HG02610 (cell line): Measurements from ENCODE around the gene FAR2.
A peak's percentile ranks its signal among the peaks of the same experiment; 100 is the strongest.
"Not testable (repeated sequence)": the region's sequence is repeated elsewhere in the genome, so short reads cannot be mapped to it uniquely, and the experiment has no call there.

ENCODE experiments used
- ATAC-seq: cut with Tn5 transposase; IDR thresholded peaks from one replicate; pipeline ENCODE4 v1.9.1; 2021; ENCODE audit warnings: mild to moderate bottlenecking, moderate library complexity; ENCODE audit not compliant: unreplicated experiment

Gene FAR2

DNA sequence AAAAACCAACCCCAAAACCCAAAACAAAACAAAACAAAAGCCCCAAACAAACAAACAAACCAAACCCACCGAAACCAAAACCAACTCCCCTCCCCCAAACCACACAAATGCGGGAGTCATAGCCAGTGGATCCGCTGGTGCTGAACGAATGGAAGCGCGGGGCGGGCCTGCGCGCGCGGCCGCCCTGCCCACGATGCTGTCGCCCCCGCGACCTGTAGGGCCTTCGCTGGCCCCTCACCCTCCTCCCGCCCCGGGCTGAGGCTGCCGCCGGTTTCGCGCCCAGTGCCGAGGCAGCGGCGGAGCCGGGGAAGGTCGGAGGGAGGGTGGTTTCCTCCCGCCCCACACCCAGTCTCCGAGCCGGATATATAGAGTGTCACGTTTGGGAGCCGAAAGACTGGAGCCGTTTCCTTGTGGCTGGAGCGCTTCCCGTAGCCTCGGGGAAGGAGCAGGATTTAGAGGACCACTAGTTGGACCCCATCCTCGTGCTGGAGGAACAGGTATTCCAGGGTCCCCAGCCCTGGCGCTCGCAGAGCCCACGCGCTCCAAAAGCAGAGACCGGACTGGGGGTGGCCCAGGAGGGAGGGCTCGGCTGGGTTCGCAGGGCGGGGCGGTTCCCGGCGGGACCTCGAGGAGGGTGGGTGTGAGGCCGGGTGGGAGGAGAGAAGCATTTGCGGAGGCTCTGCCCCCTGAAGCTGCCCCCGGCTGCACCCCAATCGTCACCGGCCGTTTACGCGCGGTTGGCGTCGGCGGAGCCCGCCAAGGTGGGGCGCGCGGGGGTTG is at the start of gene FAR2:
TSS of gene FAR2 (plus strand) at position 368 of the 780 bp plus-strand sequence. CDS start 121,172 bp downstream, outside the sequence.
- ATAC-seq = peak; percentile 47

DNA sequence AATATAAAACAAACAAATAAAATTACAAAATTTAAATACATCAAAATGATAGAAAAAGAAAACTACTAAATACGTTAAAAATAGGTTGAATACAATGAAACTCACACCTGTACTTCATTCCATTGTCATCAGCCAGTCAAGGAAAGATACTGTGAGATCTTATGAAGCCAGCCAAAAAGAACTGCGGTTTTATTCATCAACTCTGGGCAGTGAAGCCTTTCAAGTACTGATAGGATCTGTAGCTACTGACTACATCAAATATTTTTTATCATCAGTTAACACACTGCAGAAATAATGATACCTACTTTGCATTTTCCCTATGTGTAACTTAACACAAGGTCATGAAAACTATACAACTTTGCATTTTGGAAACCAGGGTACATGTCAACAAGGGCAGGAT is 46.3 kb upstream of the FAR2 start:
- no peak for ATAC-seq

DNA sequence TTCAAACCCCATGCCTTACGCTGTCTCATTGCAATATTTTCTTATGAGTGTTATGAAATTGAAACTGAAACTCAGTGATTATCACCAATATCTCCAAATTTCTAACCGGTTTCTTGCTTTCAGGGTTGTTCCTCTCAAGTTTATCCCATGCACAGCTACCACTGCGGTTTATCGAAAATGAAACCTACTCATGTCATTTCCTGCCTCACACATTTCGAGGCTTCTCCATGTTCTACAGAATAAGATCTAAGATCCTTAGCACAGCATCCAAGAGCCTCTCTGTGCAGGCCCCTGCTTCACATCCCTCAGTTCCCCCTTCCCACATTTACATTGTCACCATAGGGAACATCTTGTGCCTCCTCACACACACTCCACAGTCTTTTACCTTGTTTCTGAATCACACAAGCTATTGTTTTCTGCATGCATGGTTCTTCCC is 45.5 kb upstream of the FAR2 start:
- ATAC-seq = peak; percentile 96

DNA sequence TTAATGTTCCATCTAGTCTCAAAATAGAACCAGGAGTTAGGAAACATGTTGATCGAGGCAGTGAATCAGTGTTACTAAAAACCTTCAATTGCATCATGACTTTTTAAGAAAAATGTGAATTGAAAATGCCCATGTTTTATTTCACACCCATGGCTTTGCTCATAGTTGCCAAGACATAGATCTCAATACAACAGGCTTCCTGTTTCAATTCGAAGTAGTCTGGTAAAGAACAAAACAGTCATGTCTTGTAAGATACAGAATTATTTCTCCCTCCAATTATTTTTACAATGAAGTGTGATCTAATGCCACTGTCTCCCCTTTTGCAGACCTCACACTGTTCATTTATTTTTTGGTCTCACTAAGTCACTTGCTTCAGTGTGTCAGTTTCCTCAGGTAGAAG is 44.6 kb upstream of the FAR2 start:
- ATAC-seq = no peak

DNA sequence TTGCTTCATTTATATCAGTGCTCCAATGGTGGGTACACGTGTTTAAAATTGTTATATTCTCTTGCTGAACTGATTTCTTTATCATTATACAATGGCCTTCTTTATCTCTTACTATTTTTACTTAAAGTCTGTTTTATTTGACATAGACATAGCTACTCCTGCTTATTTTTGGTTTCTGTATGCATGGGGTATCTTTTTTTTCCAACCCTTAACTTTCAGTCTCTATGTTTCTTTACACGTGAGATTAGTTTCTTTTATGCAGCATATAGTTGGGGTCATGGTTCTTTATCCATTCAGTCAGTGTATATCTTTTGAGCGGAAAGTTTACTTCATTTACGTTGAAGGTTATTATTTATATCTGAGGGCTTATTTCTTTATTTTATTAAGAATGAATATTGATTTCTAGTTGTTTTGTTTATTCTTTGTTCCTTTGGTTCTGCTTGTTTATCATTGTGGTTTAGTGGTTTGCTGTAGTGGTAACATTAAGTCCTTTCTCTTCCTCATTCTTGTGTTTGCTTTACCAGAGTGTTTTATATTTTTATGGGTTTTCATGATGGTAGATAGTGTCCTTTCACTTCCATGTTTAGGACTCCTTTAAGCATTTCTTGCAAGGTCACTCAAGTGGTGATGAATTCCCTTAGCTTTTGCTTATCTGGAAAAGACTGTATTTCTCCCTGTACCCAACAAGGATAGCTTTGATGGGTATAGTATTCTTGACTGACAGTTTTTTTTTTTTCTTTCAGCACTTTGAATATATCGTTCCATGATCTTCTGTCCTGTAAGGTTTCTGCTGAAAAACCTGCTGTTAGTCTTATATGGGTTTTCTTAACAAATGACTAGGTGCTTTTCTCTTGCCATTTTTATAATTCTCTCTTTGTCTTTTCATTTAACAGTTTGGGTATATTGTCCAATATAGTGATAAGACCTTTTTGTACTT is 38.3 kb upstream of the FAR2 start:
- ATAC-seq = no peak

DNA sequence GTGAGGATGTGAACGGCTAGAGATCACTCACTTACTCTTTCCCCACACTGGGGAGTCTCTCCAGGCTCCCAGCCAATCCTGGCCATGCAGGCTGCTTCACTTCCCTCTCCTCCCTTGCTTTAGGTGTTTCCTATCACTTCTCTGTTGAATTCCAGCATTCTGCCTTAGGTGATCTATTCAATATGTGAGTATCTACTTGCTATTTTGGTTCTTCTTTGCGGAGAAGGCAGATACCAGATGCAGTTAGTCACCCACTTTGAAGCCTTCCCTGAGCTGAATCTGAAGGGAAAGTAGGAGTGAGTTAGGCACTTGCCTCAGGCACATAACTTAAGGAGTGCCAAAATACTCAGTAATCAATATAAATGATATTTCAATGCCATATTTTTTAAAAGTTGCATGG is 36.0 kb upstream of the FAR2 start:
- no peak for ATAC-seq

DNA sequence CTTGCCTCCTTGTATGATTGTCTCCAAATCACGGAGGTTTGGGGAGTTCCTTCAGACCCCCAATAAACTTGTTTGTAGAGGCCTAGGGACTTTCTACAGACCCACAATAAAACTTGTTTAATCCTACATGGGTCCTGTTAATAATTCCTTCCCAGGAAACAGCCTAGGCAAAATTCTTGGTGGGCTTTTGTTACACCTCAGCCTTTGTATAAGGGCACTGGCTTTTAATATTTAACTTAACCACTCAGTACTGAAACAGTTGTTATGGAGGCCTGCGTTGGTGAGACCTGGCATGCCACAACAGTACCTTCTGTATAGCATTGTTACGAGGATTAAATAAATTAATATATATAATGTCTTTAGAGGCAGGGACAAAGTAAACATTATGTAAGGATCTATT is 32.7 kb upstream of the FAR2 start:
- ATAC-seq = no peak

DNA sequence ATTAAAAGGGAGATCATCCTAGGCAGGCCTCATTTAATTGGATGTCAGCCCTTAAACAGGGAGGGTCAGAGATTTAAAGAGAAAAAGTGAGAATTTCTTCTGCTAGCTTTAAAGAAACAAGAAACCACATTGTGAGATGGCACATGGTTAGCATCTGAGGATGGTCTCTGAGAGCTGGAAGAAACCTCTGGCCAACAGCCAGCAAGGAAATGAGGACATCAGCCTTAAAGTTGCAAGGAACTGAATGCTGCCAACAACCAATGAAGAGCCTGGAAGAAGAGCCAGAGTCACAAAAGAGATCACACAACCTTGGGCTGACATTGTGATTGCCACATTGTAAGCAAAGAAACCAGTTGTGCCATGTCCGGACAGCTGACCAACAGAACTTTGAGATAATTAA is 17.5 kb upstream of the FAR2 start:
- no peak for ATAC-seq

DNA sequence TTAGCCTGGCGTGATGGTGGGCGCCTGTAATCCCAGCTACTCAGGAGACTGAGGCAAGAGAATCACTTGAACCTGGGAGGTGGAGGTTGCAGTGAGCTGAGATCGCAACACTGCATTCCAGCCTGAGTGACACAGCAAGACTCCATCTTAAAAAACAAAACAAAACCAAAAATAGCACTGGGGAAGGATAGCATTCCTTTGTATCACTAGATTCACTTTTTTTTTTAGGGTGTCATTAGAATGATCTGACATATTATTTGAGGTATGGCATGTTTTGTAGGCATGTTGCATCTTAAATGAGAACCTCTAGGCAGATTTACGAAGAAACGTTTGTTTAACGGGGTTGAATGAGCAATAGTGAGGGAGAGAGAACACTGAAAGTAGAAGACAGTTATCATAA is 16.8 kb upstream of the FAR2 start:
- ATAC-seq = no peak

DNA sequence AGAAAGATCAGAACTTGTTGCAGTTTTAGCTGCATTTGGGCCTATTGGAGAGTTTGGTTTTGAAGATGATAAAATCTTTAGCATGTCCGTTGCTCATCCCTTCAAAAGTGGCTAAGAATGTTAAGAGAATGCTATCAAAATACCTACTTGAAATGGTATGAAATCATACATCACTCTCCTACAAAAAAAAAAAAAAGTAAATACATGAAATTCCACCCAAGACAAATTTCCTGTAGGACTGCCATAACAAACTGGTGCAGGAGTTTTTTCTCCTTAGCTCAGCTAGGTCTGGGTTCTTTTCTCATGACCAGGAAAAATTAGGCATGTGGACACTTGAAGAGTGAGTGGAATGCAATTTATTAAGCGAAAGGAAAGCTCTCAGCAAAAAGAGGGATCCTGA is 15.9 kb upstream of the FAR2 start:
- ATAC-seq = no peak

DNA sequence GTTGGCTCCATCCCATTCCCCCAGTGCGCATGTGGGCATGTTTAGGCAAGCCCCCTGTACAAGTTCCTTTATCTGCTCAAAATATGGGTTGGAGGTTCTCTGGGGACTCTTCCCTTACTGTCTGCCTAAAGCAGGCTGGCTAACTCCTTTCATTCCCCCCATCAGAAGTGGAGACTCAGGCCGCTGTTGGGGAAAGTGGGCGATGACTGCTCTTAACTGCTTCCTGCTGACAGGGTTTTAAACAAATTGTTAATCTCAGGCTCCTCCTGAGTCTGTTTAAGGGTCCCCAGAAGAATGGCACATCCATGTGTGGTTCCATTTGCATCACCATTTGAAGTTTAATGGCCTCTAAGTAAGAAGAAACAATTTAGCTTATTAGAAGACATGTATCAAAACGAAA is 15.4 kb upstream of the FAR2 start:
- no peak for ATAC-seq

DNA sequence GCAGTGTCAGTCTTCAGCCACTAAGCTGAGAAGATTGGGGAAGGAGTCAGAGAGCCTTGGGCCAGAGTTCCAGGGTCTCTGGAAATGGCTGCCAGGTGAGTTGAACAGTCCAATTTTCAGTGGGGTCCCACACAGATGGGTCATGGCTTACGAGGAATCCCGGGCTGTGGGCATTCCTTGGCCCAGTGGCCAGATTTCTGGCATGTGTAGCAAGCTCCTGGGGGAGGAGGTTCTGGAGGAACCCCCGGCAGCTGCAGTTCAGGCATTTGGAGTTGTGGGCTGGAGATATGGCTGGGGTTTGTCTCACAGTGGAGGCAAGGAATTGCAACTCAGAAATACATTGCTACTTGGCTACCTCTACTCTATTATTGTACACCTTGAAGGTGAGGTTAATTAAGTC is 10.8 kb upstream of the FAR2 start:
- not testable (repeated sequence) for ATAC-seq

DNA sequence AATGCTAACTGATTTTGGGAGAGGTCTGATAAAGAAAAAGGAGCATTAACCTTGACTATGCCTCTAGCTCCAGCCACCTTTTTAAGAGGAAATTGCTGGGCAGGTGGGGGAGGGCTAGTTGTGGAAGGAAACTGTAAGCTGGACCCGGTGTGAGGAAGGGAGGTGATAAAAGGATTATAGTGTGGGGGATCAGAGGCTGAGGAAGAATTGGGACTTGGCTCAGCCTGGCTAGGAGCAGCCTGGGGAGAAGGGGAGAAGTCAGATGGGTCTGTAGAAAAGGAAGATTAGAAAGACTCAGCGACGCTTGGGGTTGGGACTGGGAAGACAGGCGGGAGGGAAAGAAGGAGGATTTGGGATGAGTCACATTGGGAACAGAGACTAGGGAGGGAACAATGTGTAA is 10.2 kb upstream of the FAR2 start:
- ATAC-seq = not testable (repeated sequence)

DNA sequence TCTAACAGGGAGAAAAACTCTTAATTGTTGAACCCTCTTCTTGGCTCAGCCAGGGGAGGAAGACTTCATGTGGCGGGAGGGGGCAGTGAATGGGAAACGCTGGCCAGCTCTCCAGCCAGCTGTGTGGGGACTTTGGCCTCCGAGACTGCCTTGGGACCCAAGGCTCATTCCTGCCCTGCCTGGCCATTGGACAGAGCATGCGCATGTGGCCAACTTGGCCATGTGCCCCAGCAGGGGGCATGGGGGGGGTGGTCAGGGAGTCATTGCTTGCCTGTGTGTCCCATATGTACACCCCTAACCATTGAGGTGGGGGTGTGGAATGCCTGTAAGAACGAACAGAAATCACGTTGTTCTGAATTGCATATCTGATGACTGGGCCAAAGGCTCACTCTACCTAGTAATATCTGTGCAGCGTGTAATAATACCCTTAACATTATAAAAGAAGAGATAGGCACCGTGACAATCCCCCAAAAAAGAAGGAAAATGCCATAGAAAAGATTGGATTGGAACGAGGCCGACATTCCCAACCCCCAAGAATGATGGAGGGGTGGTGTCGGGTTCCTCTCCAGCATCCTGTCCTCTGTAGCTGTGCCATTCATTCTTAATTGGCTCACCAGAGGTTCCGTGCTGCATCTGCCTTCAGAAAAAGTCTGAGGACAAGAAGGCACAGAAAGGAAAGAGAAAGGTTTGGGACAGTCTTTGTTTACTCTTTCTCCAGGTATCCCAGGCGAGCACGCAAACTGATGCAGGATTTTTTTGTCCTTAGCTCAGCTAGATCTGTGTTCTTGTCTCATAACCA is 3.5 kb upstream of the FAR2 start:
- no peak for ATAC-seq

DNA sequence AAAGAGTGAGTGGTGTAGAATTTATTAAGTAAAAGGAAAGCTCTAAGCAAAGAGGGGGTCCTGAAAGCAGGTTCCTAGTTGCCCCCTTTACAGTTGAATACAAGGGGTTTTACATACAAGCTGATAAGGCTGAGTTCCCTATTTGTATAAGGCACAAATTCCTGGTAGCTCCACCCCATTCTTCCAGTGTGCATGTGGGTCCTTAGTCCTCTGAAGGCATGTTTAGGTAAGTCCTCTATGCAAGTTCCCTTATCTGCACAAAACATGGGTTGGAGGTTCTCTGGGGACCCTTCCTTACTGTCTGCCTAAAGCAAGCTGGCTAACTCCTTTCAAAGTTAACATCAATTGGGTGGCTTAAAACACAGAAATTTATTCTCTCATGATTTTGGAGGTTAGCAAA is 2.9 kb upstream of the FAR2 start:
- no peak for ATAC-seq

DNA sequence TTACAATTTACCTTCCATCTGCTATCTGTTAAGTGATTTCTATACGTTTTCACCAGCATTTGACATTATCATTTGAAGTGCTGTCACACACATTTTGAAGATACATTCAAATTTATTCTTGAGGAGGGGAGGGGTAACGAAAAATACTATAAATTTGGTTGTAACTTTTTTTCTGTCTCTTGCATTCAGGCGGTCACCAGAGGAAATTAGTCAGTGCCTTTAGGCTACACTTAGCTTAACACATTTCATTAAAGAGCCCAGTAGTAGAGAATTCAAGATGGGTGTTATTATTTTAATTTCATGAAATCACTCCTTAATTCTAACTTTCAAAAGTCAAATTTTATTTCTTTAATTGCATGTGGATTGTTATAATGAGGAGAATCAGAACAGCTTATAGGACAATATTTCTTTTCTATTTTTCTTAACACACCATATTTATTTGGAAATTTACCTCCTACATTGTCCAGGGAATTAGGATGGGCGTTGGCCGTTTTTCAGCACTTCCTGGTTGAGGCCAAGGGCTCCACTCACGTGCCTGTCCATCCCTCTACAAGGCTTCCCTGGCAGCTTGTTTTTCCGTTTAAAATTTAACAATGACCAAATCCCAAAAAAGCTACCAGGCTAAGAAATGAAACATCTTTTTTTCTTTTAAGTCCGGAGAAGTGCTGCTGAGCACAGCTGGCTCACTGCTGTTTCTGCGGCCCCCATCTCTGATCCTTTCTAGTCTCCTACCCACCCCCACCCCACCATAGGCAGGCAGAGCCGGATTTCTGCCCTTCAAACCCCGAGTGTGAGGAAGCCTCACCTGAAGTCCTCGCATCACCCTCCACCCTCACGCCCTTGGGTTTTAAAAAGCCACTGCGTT is 1.1 kb upstream of the FAR2 start:
- ATAC-seq = no peak

DNA sequence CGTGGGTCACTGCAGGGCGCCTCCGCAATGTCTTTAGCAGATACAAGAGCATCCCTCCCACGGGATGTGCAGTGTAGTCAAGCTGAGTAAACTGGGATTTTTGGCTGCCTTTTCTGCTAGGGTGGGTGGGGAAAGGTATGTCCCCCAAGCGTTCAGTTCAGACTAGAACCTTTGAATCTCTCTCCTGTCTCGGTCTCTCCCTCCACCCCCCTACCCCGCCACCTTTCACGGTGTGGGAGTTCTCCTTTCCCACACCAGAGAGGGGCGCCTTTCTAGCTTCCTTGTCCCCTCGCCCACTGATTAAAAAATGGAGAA is 525 bp upstream of the FAR2 start:
- ATAC-seq = no peak

DNA sequence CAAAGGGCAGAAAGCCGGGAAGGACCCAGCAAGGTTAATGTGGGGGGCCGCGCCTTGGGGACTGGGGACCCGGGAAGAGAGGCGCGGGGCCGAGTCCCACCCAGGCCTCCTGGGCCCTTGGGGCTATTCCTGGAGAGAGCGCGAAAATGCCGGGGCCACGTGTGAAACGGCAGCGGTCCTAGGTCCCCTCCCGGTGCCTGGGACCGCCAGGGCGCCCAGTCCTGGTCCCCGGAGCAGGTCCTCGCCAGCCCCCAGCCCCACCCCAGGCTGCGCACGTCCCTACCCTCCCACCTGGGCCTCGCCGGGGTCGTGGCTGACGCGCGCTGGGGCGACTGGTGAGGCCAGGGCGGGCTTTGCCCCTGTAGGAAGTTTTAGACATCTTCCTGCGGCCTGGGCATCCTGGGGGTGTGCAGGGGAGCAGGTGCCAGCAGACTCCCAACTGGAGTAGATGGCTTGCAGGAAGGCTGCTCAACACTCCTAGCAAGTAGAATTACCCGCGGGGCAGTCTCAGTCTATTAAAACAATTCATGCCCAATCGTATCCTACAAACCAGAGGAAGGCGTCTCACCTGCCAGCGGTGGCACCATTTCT is 708 bp downstream of the FAR2 start:
- no peak for ATAC-seq

DNA sequence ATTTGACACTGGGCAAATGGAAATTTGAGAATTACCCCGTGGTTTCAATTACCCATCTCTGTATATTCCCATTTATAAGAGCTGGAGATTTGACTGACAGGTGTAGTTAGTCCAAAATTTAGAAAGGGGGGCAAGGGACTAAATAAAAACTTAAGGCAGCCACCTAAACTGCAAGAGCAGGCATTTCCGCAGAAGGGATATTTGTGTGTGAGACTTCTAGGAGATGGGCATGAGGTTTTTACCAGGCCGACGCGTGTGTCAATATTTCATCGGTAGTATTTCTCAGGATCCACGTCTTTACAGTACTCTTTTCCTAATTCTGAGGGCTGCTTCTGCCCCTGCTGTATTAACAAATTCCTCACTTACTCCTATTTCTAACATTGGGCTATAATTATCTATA is 1.4 kb downstream of the FAR2 start:
- ATAC-seq = no peak

DNA sequence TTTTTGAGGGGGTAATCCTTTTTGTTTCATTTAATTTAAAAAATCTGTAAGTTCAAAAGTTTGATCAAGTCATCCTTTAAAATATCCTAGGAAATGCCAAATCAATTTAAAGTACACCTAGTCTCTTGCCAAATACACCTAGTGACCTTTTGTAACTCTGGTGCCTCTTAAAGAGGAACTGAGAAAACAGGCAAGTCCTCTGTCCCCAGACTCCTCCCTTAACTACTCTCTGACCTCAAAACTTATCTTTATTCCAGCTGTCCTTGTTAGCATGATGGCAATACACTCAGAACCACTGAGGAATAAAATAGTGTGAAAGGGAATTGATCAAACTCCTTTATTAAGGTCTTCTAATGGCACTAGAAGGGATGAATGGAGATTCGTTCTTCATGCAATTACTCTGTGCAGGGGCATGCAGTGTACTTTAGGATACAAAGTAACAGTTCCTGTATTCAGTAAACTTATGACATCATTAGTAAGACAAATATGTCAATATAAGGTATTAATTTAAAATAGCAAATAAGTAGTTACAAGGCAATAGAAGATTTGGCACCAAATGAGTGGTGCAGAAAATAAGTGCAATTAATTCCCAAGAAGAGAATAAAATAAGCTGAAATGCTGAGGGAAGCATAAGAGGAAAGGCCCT is 3.3 kb downstream of the FAR2 start:
- peak; percentile 87 for ATAC-seq
